ENCODE data around the gene TXN2.
"Not testable (repeated sequence)": the region's sequence is repeated elsewhere in the genome, so short reads cannot be mapped to it uniquely, and the experiment has no call there.

The TXN2 gene

DNA sequence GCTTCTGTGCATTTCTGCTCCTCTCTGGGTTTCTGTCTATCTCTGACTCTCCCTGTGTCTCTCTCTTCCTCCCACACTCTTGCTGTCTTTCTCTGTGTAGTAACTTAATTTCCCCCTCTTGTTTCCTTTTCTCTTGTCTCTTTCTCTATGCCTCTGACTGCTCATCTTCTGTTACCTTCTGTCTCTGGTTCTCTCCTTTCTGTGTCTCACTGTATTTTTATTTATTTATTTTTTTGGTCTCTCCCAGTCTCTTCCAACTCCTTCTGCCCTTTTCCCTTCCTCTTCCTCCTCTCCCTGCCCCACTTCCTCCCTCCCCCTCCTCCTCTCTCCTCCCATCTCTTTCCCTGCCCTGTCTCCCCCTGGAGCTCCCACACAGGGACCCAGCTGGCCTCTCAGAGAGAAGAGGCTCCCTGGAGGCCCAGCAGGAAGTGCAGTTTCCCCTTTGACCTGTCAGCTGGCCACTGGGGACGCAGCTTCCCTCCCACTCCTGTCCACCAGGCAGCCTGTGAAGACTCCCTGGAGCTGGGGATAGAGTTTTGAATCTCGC, 55.4 kb downstream of the TXN2 start:
- DNase-seq: no peak

DNA sequence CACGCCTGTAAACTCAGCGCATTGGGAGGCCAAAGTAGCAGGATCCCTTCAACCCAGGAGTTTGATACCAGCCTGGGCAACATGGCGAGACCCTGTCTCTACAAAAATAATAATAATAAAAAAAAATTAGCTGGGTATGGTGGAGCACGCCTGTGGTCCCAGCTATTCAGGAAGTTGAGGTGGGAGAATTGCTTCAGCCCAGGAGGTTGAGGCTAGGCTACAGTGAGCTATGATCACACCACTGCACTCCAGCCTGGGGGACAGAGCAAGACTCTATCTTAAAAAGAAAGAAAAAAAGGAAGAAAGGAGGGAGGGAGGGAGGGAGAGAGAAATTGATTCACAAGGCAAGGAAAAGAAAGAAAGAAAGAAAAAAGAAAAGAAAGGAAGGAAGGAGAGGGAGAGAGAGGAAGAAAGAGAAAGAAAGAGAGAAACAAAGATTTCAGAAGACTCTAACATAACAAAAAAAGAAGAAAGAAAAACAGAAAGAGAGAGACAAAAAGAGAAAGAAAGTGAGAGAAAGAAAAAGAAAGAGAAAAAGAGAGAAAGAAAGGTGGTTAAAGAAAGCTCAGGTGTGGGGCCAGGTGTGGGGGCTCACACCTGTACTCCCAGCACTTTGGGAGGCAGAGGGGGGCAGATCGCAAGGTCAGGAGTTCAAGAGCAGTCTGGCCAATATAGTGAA, 56.4 kb downstream of the TXN2 start:
- no peak for DNase-seq

DNA sequence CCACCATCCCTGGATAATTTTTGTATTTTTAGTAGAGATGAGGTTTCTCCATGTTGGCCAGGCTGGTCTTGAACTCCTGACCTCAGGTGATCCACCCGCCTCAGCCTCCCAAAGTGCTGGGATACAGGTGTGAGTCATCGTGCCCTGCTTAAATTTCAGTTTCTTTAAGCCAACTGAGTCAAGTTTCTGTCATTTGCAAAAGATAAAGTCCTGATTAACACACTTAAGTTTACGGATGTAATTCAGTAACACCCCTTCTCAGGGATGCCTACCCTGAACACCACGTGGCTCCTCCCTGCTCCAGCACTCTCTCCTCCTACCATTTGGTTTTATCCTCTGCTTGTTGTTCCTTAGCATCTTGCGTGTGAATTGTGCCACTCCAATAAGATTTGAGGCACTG, 57.0 kb downstream of the TXN2 start:
- DNase-seq: not testable (repeated sequence)

DNA sequence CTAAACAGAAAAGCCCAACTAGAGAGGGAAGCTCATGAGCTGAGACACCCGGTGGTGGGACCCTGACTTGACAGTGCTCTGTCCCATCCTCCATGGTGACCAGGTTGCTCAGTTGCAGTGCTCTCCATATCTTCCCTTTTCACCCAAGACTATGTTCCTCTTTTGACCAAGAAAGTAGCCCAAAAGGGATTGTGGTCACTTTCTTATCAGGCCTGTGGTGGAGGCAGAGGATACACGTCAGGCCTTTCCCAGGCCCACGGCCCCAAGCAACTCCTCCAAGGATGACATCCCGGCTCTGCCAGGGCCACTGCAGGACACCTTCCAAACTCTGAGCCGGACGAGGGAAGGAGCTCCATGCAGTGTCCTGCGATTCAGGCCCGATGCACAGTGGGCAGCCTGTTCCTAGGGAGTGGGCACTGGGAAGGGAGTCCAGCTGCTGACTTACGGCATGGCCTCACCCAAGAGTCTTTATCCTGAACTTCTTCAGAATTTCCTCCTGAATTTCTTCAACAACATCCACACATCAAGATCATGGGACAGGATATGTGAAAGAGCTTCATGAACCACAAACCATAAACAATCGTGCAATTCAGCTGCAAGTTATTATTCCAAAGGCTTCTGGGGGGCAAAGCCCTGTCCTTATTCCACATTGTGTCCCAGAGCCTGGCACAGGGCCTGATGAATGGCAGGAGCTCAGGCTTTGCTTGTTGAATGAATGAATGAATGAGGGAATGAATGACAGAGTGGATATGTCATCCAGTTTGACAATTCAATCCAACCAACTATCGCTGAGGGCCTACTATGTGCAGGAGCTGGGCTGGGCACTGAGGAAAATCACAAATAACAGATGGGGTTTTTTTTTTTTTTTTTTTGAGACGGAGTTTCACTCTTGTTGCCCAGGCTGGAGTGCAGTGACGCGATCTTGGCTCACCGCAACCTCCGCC, 57.7 kb downstream of the TXN2 start:
- no peak for DNase-seq

DNA sequence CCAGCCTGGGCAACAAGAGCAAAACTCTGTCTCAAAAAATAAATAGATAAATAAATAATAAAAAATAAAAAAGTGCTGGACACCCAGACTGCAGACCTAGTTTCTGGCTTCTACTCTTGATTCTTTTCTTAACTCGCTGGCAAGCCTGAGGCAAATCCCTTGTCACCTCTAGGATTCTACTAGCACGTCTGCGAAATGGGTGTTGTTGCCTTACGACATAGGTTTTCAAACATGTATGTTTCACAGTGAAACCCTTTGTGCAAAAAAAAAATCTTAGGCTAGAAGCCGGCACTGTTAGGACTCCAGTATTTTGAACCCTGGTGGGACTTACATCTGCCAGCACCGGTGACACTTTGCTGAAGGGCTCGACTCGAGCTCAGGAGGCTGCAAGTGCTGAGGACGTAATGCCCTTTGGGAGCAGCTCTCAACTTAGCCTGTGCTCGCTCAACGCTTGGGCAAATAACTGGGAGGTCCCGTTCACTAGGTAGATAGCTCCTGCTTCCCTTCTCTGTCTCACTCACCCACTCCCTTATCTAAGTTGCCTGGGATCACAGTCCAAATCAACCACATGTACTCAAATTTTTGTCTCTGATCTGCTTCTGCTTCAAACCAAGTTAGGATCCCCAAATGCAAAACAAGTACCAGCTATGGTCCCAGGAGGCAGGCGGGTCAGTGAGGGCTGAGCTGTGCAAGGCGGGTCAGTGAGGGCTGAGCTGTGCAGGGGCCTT, 59.0 kb downstream of the TXN2 start:
- no peak for DNase-seq

DNA sequence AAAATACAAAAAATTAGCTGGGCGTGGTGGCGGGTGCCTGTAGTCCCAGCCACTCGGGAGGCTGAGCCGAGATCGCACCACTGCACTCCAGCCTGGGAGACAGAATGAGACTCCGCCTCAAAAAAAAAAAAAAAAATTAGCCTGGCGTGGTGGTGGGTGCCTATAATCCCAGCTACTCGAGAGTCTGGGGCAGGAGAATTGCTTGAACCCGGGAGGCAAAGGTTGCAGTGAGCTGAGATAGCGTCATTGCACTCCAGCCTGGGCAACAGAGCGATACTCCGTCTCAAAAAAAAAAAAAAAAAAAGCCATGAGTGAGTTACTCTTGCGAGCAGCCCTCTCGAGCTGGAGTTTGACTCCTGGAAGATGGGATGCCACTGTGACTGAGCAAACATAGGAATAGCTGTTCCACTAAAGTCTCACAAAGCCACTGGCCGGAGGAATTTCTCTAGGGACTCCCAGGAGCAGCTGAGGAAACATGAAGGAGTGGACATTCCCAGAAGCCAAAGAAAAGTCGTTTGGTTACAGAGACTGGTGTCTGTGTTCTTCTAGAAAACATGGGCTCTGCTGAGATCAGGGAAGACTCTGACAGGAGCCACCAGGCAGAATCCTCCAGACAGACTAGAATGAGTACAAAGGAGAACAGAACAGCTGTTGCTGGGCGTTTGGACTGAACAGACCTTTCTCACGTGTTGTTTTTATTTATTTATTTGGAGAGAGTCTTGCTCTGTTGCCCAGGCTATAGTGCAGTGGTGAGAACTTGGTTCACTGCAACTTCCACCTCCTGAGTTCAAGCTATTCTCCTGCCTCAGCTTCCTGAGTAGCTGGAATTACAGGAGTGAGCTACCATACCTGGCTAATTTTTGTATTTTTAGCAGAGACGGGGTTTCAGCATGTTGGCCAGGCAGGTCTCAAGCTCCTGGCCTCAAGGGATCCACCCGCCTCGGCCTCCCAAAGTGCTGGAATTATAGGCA, 61.2 kb downstream of the TXN2 start:
- no peak for DNase-seq

DNA sequence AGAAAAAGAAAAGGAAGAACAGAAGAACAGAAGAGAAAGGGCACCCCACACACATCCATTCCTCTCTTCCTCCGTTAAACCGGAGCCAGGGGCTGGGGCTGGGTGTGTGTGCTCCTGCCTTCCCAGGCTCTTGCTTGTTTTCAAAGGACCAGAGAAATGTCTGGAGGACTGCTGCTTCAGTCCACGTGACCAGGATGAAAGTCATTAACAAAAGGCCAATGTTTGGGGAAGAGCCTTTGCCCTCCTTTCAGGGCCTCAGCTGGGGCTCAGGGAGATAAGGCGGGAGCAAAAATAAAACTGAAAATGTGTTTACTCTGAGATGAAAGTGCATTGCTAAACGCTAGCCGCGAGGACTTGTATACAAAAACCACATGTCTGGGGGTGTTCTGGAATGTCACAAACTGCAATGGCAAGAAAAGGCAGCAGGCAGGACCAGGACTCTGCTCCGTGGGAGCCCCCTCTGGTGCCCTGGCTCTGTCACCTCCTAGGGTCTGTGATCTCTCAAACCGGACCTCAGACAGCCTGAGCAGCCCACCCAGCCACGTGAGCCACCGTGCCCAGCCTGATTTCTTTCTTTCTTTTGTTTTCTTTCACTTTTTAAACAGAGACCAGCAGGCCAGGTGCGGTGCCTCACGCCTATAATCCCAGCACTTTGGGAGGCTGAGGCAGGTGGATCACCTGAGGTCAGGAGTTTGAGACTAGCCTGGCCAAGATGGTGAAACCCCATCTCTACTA, 62.1 kb downstream of the TXN2 start:
- no peak for DNase-seq

DNA sequence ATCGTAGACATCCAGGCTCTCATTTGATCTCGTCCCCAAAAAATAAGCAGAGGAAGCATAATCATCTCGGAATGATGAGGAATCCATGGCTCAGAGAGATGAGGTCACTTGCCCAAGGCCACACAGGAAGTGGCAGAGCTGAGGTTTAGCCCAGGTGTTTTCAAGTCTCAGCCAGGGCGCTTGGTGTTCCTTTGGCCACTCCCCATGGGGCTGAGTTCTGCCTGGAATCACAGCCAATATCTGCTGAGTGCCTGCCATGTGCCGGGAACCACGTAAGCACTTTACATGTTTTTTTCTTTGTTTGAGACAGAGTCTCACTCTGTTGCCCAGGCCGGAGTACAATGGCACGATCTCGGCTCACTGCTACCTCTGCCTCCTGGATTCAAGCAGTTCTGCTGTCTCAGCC, 64.2 kb downstream of the TXN2 start:
- DNase-seq: no peak
